Colonic mucosa (tissue), 4 donors: ENCODE data around the gene BHMT. TPM values are rescaled to one million over a fixed set of nuclear protein-coding genes. Genes with fewer than 3 reads are reported as not detected.
"Not testable (repeated sequence)": the region's sequence is repeated elsewhere in the genome, so short reads cannot be mapped to it uniquely, and the experiment has no call there.

Experiments used
- DNase-seq: peaks from one replicate; pipeline ENCODE4 v3.0.0-alpha.2; 2020
- H3K27ac ChIP-seq: fragments of 200-600 bp; one replicate; pipeline ENCODE4 v1.8.0; 2021
- H3K27me3 ChIP-seq: fragments of 200-600 bp; one replicate; pipeline ENCODE4 v1.8.0; 2021
- H3K36me3 ChIP-seq: fragments of 200-600 bp; one replicate; pipeline ENCODE4 v1.8.0; 2021
- H3K4me1 ChIP-seq: fragments of 200-600 bp; one replicate; pipeline ENCODE4 v1.8.0; 2021; ENCODE audit warnings: mild to moderate bottlenecking
- H3K4me3 ChIP-seq: fragments of 200-600 bp; one replicate; pipeline ENCODE4 v1.8.0; 2021
- H3K9ac ChIP-seq, 2 donors: one replicate each; pipeline ENCODE4 v1.7.0; 2013; ENCODE audit warnings: control low read depth in 2 of 2, low read depth in 2 of 2, low read length in 2 of 2
- H3K9me3 ChIP-seq: fragments of 200-600 bp; one replicate; pipeline ENCODE4 v1.8.0; 2021
- CTCF ChIP-seq: fragments of 200-600 bp; IDR thresholded peaks from one replicate; pipeline ENCODE4 v1.8.0; 2022; ENCODE audit warnings: antibody characterized with exemption, mild to moderate bottlenecking
- intact Hi-C: fragments of 100-400 bp; cut with DNase I; formaldehyde crosslinking; loops from one replicate; pipeline ENCODE4 v1.14.1; 2022
- total RNA-seq, 2 donors: library from RNA; stranded (reverse); fragmentation: NEBNext Ultra II Directional in 1 of 2; extraction: Animal tissue kit (Norgen Biotek cat#: 25700) in 1 of 2; gene quantifications; one replicate each; pipeline ENCODE4 v1.2.1, GENCODE V29; 2021
- donor health status: healthy.
- donor health status: DM: no; HTN: no; CAD: no.
- donor health status: DM: no; HTN: no; CAD: no.

The BHMT gene
- total RNA-seq, 2 donors from 2014 or later, result 0.21 to 1.4 TPM

- no peak overlapping the region for H3K27ac ChIP-seq
- TF ChIP-seq CTCF, result no peak
- no peak for DNase-seq
- H3K4me3 ChIP-seq, result no peak overlapping the region
- H3K9me3 ChIP-seq, result no peaks in the 10 kb centered on the region
- no peaks in the 10 kb centered on the region for H3K4me1 ChIP-seq
- no peaks in the 10 kb centered on the region for H3K27me3 ChIP-seq
- H3K36me3 ChIP-seq, result no peaks in the 10 kb centered on the region
- no peak overlapping the region for H3K9ac ChIP-seq
- intact Hi-C loops, result no loop called here
Measured at GRCh38 chr5:79168031-79168430, 56.4 kb downstream of the BHMT start.

GRCh38 chr5:79170661-79171060 is 59.1 kb downstream of the BHMT start:
- TF ChIP-seq CTCF, result no peak
- Histone ChIP-seq H3K9ac (no peak overlapping the region), H3K27ac (no peak overlapping the region), H3K36me3 (no peaks in the 10 kb centered on the region), H3K4me3 (no peak overlapping the region), H3K9me3 (no peaks in the 10 kb centered on the region), H3K27me3 (no peaks in the 10 kb centered on the region), H3K4me1 (no peaks in the 10 kb centered on the region)
- DNase-seq, result no peak
- intact Hi-C loops, result no loop called here

- Histone ChIP-seq H3K4me1 (no peaks in the 10 kb centered on the region), H3K4me3 (no peak overlapping the region), H3K9me3 (no peaks in the 10 kb centered on the region), H3K27me3 (no peaks in the 10 kb centered on the region), H3K36me3 (no peaks in the 10 kb centered on the region), H3K9ac (no peak overlapping the region), H3K27ac (no peak overlapping the region)
- TF ChIP-seq CTCF, result no peak
- no peak for DNase-seq
- intact Hi-C loops, result no loop called here
Measured at GRCh38 chr5:79171635-79172245, 60.1 kb downstream of the BHMT start.

GRCh38 chr5:79172269-79172668 is 60.7 kb downstream of the BHMT start:
- H3K27ac ChIP-seq, result no peak overlapping the region
- no peaks in the 10 kb centered on the region for H3K27me3 ChIP-seq
- no peak for DNase-seq
- no peaks in the 10 kb centered on the region for H3K9me3 ChIP-seq
- no peak overlapping the region for H3K4me3 ChIP-seq
- intact Hi-C loops, result no loop called here
- TF ChIP-seq CTCF, result no peak
- H3K36me3 ChIP-seq, result no peaks in the 10 kb centered on the region
- H3K9ac ChIP-seq, result no peak overlapping the region
- H3K4me1 ChIP-seq, result no peaks in the 10 kb centered on the region

GRCh38 chr5:79173626-79174025 is 62.0 kb downstream of the BHMT start:
- DNase-seq, result no peak
- no peak overlapping the region for H3K27ac ChIP-seq
- intact Hi-C loops, result no loop called here
- no peak overlapping the region for H3K4me3 ChIP-seq
- H3K27me3 ChIP-seq, result no peaks in the 10 kb centered on the region
- H3K4me1 ChIP-seq, result no peaks in the 10 kb centered on the region
- H3K36me3 ChIP-seq, result no peaks in the 10 kb centered on the region
- H3K9ac ChIP-seq, result no peak overlapping the region
- no peaks in the 10 kb centered on the region for H3K9me3 ChIP-seq
- TF ChIP-seq CTCF, result no peak

- intact Hi-C loops, result not testable (repeated sequence)
Measured at GRCh38 chr5:79180449-79180848, 68.8 kb downstream of the BHMT start.

More at GRCh38 chr5:79180449-79180848, 68.8 kb downstream of the BHMT start:
- not testable (repeated sequence) for H3K27me3 ChIP-seq, H3K27ac ChIP-seq, H3K9me3 ChIP-seq, H3K4me1 ChIP-seq, H3K4me3 ChIP-seq, H3K36me3 ChIP-seq, DNase-seq, H3K9ac ChIP-seq
